Progenitor cell of endocrine pancreas (in vitro differentiated cells): ENCODE results near the gene SERAC1. TPM values are rescaled to one million over a fixed set of nuclear protein-coding genes. Genes with fewer than 3 reads are reported as not detected.

Experiments
- DNase-seq: peaks from one replicate; pipeline ENCODE4 v3.0.0; 2021; ENCODE audit warnings: low spot score; ENCODE audit not compliant: unreplicated experiment
- H3K27ac Mint-ChIP-seq: 2 replicates; pipeline ENCODE4 v1.8.0; 2021; ENCODE audit warnings: mild to moderate bottlenecking, moderate library complexity, mixed read lengths
- H3K27me3 Mint-ChIP-seq: 2 replicates; pipeline ENCODE4 v1.8.0; 2021; ENCODE audit warnings: mixed read lengths
- H3K36me3 Mint-ChIP-seq: 2 replicates; pipeline ENCODE4 v1.8.0; 2022; ENCODE audit warnings: mixed read lengths; ENCODE audit not compliant: insufficient read depth
- H3K4me1 Mint-ChIP-seq: 2 replicates; pipeline ENCODE4 v1.8.0; 2021; ENCODE audit warnings: low read depth, mixed read lengths
- H3K4me3 Mint-ChIP-seq: 2 replicates; pipeline ENCODE4 v1.8.0; 2021; ENCODE audit warnings: low read depth, mild to moderate bottlenecking, moderate library complexity, mixed read lengths
- H3K9me3 Mint-ChIP-seq: 2 replicates; pipeline ENCODE4 v1.8.0; 2021; ENCODE audit warnings: low read depth, mixed read lengths
- total RNA-seq: library from RNA; stranded (reverse); gene quantifications from 2 replicates; pipeline ENCODE4 v1.2.1, GENCODE V29; 2021
- TF ChIP-seq, protein P1 (sequence below): fragments of 200-600 bp; sonication (generic); IDR thresholded peaks from one replicate; pipeline ENCODE4 v1.5.0; 2021; ENCODE audit warnings: antibody characterized with exemption, mild to moderate bottlenecking; ENCODE audit not compliant: unreplicated experiment

Gene SERAC1
- total RNA-seq, 1 donor from 2014 or later, result 20.0 TPM

GRCh38 chr6:158092806-158093205 lies 75.3 kb downstream of the SERAC1 start:
- H3K36me3 Mint-ChIP-seq, result peaks cover 25% of the 10 kb centered on the region
- H3K9me3 Mint-ChIP-seq, result no peaks in the 10 kb centered on the region
- DNase-seq, result no peak
- H3K4me3 Mint-ChIP-seq, result no peak overlapping the region
- no peaks in the 10 kb centered on the region for H3K27me3 Mint-ChIP-seq
- H3K27ac Mint-ChIP-seq, result no peak overlapping the region
- peaks cover 2% of the 10 kb centered on the region for H3K4me1 Mint-ChIP-seq
- TF ChIP-seq, protein P1, sequence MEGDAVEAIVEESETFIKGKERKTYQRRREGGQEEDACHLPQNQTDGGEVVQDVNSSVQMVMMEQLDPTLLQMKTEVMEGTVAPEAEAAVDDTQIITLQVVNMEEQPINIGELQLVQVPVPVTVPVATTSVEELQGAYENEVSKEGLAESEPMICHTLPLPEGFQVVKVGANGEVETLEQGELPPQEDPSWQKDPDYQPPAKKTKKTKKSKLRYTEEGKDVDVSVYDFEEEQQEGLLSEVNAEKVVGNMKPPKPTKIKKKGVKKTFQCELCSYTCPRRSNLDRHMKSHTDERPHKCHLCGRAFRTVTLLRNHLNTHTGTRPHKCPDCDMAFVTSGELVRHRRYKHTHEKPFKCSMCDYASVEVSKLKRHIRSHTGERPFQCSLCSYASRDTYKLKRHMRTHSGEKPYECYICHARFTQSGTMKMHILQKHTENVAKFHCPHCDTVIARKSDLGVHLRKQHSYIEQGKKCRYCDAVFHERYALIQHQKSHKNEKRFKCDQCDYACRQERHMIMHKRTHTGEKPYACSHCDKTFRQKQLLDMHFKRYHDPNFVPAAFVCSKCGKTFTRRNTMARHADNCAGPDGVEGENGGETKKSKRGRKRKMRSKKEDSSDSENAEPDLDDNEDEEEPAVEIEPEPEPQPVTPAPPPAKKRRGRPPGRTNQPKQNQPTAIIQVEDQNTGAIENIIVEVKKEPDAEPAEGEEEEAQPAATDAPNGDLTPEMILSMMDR, result no peak

DNA sequence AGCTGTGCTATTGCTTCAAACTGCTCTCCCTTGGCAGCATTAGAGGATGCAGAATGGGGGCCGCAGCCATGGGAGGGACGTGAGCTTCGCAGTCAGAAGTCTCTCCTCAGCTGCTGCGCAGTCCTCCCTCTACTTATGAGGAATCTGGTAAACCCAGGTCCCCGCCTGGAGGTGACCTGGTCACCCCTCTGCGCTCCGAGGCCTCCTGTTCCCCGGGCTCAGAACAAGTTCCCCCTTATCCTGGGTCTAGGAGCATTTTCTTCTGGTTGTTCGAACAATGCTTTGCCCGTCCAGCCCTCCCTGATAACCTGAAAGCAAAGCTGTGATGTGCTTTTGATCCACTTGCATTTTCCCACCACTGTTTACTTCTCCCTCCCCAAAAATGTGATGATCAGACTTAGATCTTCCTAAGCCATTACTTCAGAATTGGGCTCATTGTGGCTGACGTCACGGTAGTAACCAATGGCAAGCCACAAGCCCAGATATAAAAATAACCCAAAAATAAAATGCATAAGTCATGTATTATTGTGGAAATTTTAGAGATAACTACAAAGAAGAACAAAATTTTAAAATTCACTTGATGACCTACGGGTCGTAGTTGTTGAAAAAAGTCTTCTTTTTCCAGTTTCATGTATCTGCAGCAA lies 80.7 kb downstream of the SERAC1 start:
- no peaks in the 10 kb centered on the region for H3K9me3 Mint-ChIP-seq
- no peaks in the 10 kb centered on the region for H3K27me3 Mint-ChIP-seq
- TF ChIP-seq, protein P1, result no peak
- DNase-seq, result no peak
- H3K27ac Mint-ChIP-seq, result no peak overlapping the region
- H3K36me3 Mint-ChIP-seq, result peaks cover 22% of the 10 kb centered on the region
- H3K4me3 Mint-ChIP-seq, result no peak overlapping the region
- H3K4me1 Mint-ChIP-seq, result no peaks in the 10 kb centered on the region

- H3K27ac Mint-ChIP-seq, result no peak overlapping the region
- H3K4me3 Mint-ChIP-seq, result no peak overlapping the region
- H3K4me1 Mint-ChIP-seq, result no peaks in the 10 kb centered on the region
- no peak for DNase-seq
- TF ChIP-seq, protein P1, result no peak
- no peaks in the 10 kb centered on the region for H3K27me3 Mint-ChIP-seq
- H3K36me3 Mint-ChIP-seq, result peaks cover 23% of the 10 kb centered on the region
- no peaks in the 10 kb centered on the region for H3K9me3 Mint-ChIP-seq
These were observed 81.4 kb downstream of the SERAC1 start for GRCh38 chr6:158086504-158087223.

GRCh38 chr6:158086054-158086503 lies 82.0 kb downstream of the SERAC1 start:
- Mint-ChIP-seq H3K4me3 (no peak overlapping the region), H3K27me3 (no peaks in the 10 kb centered on the region), H3K27ac (no peak overlapping the region), H3K9me3 (no peaks in the 10 kb centered on the region), H3K4me1 (no peaks in the 10 kb centered on the region), H3K36me3 (peaks cover 23% of the 10 kb centered on the region)
- TF ChIP-seq, protein P1, result no peak
- DNase-seq, result no peak

DNA sequence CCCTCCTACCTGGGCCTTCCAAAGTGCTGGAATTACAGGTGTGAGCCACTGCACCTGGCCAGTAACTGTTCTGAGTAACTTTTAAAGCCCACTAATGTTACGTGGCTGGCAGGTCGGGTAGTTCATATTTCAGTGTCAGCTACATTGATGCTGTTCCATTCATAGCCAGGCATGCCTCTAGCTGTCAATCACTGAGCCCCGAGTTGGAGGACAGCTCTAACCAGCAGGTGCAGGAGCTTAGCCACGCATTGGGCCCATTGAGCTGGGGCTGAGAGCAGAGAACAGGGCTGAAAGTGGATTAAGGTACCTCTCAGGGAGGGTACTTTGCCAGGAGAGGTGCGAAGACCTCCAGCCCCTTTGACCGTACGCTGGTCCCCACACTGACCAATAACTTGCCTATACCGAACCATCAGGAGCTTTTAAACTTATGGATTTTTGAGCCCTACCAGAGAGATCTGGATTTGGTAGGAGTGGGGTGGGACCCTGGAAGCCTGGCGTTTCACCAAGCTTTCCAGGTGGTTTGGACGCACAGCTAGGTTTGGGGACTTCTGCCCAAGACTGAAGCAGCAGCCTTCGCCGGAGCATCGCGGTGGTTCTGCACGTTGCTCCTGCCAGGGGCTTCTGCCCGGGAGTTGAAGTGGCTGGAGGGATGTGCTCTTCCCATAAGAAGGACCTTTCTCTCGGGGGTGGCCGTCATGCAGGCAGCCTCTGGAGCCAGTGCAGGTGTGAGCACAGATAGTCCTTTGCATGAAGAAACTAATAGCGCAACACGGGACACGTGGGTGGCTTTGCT lies 82.6 kb downstream of the SERAC1 start:
- no peak overlapping the region for H3K27ac Mint-ChIP-seq
- no peaks in the 10 kb centered on the region for H3K9me3 Mint-ChIP-seq
- DNase-seq, result no peak
- no peaks in the 10 kb centered on the region for H3K4me1 Mint-ChIP-seq
- TF ChIP-seq, protein P1, result no peak
- no peaks in the 10 kb centered on the region for H3K27me3 Mint-ChIP-seq
- peaks cover 27% of the 10 kb centered on the region for H3K36me3 Mint-ChIP-seq
- H3K4me3 Mint-ChIP-seq, result no peak overlapping the region
